ENCODE data around the gene INPP4B.

INPP4B gene

DNA sequence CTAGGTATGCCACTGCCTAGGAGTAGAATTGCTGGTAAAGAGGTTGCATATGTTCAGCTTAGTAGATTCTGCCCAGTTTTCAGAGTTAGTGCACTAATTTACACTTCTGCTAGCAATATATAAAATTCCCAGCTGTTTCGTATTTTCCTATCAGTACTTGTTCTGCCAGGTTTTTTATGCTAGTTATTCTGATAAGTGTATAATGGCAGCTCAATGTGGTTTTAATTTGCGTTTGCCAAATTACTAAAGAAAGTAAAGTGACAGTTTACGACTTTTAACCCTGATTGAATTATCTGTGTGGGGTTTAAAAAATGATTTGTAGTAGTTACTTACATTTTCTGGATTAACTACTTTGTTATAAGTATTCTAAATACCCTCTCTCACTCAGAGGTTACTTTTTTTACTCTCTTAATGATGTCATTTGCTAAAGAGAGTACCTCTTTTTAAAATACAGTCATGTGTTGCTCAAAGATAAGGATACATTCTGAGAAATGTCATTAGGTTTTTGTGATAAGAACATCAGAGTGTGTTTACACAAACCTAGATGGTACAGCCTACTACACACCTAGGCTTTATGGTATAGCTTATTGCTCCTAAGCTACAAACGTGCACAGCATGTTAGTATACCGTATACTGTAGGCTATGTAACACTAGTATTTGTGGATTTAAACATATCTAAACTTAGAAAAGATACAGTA, 846.5 kb downstream of the INPP4B start:
- DNase-seq (ENCODE audit: low read depth in 2 of 2), result no peak
- H3K4me3 ChIP-seq (replicated peaks in 1 of 2; ENCODE audit: low read depth in 2 of 2, low read length in 2 of 2), result no peak overlapping the region
- TF ChIP-seq, protein P1, sequence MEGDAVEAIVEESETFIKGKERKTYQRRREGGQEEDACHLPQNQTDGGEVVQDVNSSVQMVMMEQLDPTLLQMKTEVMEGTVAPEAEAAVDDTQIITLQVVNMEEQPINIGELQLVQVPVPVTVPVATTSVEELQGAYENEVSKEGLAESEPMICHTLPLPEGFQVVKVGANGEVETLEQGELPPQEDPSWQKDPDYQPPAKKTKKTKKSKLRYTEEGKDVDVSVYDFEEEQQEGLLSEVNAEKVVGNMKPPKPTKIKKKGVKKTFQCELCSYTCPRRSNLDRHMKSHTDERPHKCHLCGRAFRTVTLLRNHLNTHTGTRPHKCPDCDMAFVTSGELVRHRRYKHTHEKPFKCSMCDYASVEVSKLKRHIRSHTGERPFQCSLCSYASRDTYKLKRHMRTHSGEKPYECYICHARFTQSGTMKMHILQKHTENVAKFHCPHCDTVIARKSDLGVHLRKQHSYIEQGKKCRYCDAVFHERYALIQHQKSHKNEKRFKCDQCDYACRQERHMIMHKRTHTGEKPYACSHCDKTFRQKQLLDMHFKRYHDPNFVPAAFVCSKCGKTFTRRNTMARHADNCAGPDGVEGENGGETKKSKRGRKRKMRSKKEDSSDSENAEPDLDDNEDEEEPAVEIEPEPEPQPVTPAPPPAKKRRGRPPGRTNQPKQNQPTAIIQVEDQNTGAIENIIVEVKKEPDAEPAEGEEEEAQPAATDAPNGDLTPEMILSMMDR (IDR thresholded peaks at IDR 0.05; ENCODE audit: low read depth, low read length), result no peak

DNA sequence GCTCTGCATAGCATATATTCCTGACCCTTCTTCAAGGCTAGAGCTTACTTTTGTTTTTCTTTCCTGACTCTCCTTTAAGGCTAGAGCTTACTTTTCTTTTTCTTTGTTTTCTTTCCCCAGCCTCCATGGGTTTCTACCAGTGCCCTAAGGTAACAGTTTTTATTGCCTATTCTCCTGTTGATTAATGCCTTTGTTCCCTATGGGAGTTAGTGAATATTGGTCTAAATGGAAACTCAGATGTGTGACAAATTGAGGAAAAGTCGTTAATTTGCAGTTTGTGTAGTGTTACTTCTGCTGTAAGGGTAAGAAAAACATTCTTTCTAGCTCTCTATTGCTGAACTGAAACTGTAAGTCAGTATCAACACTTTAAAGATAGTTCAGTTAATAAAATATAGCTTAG, 851.0 kb downstream of the INPP4B start:
- TF ChIP-seq, protein P1 (IDR thresholded peaks at IDR 0.05; ENCODE audit: low read depth, low read length), result no peak
- DNase-seq (ENCODE audit: low read depth in 2 of 2), result no peak
- no peak overlapping the region for H3K4me3 ChIP-seq (replicated peaks in 1 of 2; ENCODE audit: low read depth in 2 of 2, low read length in 2 of 2)

DNA sequence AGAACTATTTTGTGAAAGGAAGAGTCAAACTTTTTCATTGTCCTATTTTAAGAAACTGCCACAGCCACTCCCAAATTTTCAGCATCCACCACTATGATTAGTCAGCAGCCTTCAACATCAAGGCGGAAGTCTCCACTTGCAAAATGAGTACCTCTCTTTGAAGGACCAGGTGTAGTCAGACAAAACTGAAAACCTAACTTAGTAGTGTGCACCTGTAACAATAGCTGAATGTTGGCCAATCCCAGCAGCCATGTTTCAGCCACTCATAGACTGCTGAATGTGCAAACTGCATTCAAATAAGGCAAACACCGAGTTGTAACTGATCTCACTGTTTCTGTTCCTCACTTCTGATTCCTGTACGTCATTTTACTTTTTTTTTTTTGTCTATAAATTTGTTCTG, 868.7 kb downstream of the INPP4B start:
- TF ChIP-seq, protein P1 (IDR thresholded peaks at IDR 0.05; ENCODE audit: low read depth, low read length), result no peak
- no peak overlapping the region for H3K4me3 ChIP-seq (replicated peaks in 1 of 2; ENCODE audit: low read depth in 2 of 2, low read length in 2 of 2)
- peak in 1 of 2 donors; percentile 1 for DNase-seq (ENCODE audit: low read depth in 2 of 2)
